WERI-Rb-1 (cell line): ENCODE results near the gene CHFR.

ENCODE experiments used
- DNase-seq: peaks from one replicate; pipeline ENCODE4 v3.0.0-alpha.2; 2020
- H3K27ac ChIP-seq: fragments of 250-450 bp; sonication (Bioruptor Pico); 2 replicates; pipeline ENCODE4 v1.5.1; 2020; ENCODE audit warnings: mild to moderate bottlenecking, moderate library complexity
- H3K27me3 ChIP-seq: fragments of 250-450 bp; sonication (Bioruptor Pico); 2 replicates; pipeline ENCODE4 v1.5.1; 2021; ENCODE audit warnings: mild to moderate bottlenecking, low read depth, moderate library complexity; ENCODE audit not compliant: insufficient read depth, severe bottlenecking
- H3K36me3 ChIP-seq: fragments of 250-450 bp; sonication (Bioruptor Pico); 2 replicates; pipeline ENCODE4 v1.5.1; 2020; ENCODE audit warnings: mild to moderate bottlenecking, moderate library complexity
- H3K4me3 ChIP-seq: 2 replicates; pipeline ENCODE4 v1.5.1; 2011; ENCODE audit warnings: low read depth, mild to moderate bottlenecking, control low read depth, low read length
- H3K9me3 ChIP-seq: fragments of 250-450 bp; sonication (Bioruptor Pico); 2 replicates; pipeline ENCODE4 v1.5.1; 2021; ENCODE audit warnings: mild to moderate bottlenecking, moderate library complexity; ENCODE audit not compliant: severe bottlenecking
- TF ChIP-seq, protein P1 (sequence below): IDR thresholded peaks from 2 replicates; pipeline ENCODE4 v1.5.1; 2011; ENCODE audit warnings: low read depth, mild to moderate bottlenecking, control low read depth, inconsistent platforms, low read length

CHFR gene

GRCh38 chr12:132787877-132788276 lies 99.5 kb downstream of the CHFR start:
- no peaks in the 10 kb centered on the region for H3K9me3 ChIP-seq
- no peak overlapping the region for H3K27ac ChIP-seq
- H3K27me3 ChIP-seq: no peaks in the 10 kb centered on the region
- peaks cover 49% of the 10 kb centered on the region for H3K36me3 ChIP-seq
- no peak for DNase-seq
- TF ChIP-seq, protein P1, sequence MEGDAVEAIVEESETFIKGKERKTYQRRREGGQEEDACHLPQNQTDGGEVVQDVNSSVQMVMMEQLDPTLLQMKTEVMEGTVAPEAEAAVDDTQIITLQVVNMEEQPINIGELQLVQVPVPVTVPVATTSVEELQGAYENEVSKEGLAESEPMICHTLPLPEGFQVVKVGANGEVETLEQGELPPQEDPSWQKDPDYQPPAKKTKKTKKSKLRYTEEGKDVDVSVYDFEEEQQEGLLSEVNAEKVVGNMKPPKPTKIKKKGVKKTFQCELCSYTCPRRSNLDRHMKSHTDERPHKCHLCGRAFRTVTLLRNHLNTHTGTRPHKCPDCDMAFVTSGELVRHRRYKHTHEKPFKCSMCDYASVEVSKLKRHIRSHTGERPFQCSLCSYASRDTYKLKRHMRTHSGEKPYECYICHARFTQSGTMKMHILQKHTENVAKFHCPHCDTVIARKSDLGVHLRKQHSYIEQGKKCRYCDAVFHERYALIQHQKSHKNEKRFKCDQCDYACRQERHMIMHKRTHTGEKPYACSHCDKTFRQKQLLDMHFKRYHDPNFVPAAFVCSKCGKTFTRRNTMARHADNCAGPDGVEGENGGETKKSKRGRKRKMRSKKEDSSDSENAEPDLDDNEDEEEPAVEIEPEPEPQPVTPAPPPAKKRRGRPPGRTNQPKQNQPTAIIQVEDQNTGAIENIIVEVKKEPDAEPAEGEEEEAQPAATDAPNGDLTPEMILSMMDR: no peak
- no peak overlapping the region for H3K4me3 ChIP-seq

DNA sequence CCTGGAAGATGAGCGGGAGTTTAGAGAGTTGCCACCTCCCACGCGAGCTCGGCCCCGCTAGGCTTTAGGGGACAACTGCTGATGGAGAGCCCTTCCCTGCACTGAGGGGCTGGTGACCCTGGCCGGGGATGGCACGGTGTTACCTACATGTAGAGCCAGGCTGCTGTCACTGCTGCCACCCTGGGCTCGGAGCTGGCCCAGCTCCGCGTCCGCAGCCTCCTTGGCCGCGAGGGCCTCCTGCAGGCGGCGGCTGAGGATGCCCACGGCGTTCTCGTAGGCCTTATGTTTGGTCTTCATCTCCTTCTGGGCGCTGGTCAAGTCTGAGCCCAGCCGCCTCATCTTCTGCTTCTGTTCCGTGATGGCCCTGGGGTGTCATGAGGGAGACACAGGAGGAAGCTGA lies 101.2 kb downstream of the CHFR start:
- DNase-seq: no peak
- Histone ChIP-seq H3K4me3 (no peak overlapping the region), H3K27ac (peak overlapping the region; percentile 72), H3K36me3 (peaks cover 66% of the 10 kb centered on the region), H3K27me3 (no peaks in the 10 kb centered on the region), H3K9me3 (no peaks in the 10 kb centered on the region)
- TF ChIP-seq, protein P1: no peak

GRCh38 chr12:132784580-132784979 lies 102.8 kb downstream of the CHFR start:
- Histone ChIP-seq H3K27ac (no peak overlapping the region), H3K9me3 (no peaks in the 10 kb centered on the region), H3K36me3 (peaks cover 69% of the 10 kb centered on the region), H3K27me3 (no peaks in the 10 kb centered on the region), H3K4me3 (no peak overlapping the region)
- DNase-seq: no peak
- TF ChIP-seq, protein P1: no peak

GRCh38 chr12:132783917-132784531 lies 103.4 kb downstream of the CHFR start:
- Histone ChIP-seq H3K27me3 (no peaks in the 10 kb centered on the region), H3K9me3 (no peaks in the 10 kb centered on the region), H3K27ac (no peak overlapping the region), H3K4me3 (no peak overlapping the region), H3K36me3 (peaks cover 70% of the 10 kb centered on the region)
- TF ChIP-seq, protein P1: no peak
- DNase-seq: no peak
